ENCODE data around the gene RPL10. TPM values are rescaled to one million over a fixed set of nuclear protein-coding genes. Genes with fewer than 3 reads are reported as not detected.

RPL10 gene
- total RNA-seq, 6 experiments from 2014 or later = 899 to 1,899 (median 1,157) TPM

DNA sequence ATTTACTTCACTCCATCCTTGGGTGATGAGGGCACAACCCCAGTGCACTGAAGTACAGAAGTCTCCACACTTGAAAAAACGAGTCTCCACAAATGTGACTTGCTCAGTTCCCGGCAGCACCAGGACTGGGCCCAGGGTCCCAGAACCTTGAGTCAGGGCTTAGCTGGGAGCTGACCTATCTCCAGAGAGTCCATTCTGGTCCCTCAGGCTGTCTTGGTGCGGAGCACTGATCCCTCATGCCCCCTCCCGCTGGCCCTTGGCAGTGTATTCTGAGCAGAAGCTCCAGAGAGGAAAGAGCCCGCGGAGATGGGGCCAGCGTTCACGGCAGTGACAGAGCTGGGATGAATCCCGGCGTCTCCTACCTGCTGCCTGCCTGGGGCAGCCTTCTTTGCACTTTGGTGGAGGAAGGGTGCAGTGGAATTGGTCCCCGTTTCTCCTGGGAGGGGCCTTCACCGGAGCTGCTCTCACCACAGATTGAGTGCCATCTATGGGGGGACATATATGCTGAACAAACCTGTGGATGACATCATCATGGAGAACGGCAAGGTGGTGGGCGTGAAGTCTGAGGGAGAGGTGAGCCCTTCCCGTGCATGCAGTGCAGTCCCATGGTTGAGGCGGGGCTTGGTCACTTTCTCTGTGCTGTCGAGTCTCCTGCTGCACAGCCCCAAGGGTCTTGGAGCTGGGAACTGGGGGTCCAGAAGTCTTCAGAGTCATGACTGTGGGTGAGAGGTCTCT lies 42.6 kb downstream of the RPL10 start:
- ATAC-seq = no peak
- intact Hi-C loops (cut with DNase I) = no loop called here
- H3K4me1 ChIP-seq = peaks cover 0 to 4% (median 0%) of the 10 kb centered on the region in 4 donors
- H3K27me3 ChIP-seq = no peaks in the 10 kb centered on the region
- no peak for TF ChIP-seq POLR2A (IDR thresholded peaks at IDR 0.05)
- TF ChIP-seq CTCF (IDR thresholded peaks at IDR 0.05) = no peak
- 71% methylated on average over 8 of the region's 17 CpGs for WGBS (ENCODE audit: insufficient coverage, low coverage, low lambda C conversion rate, missing lambda C conversion rate)
- DNase-seq = no peak
- no peaks in the 10 kb centered on the region for H3K9me3 ChIP-seq
- no peak overlapping the region for H3K27ac ChIP-seq
- no peaks in the 10 kb centered on the region for H3K36me3 ChIP-seq
- no peak overlapping the region for H3K4me3 ChIP-seq

- H3K27ac ChIP-seq = no peak overlapping the region
- DNase-seq (no peak), ATAC-seq (no peak)
- H3K36me3 ChIP-seq = no peaks in the 10 kb centered on the region
- intact Hi-C loops (cut with DNase I) = no loop called here
- H3K4me3 ChIP-seq = no peak overlapping the region
- no peaks in the 10 kb centered on the region for H3K27me3 ChIP-seq
- peaks cover 0 to 4% (median 0%) of the 10 kb centered on the region in 4 donors for H3K4me1 ChIP-seq
- 40% methylated on average over 1 of the region's 11 CpGs for WGBS (ENCODE audit: insufficient coverage, low coverage, low lambda C conversion rate, missing lambda C conversion rate)
- TF ChIP-seq POLR2A (IDR thresholded peaks at IDR 0.05) (no peak), CTCF (IDR thresholded peaks at IDR 0.05) (no peak)
- no peaks in the 10 kb centered on the region for H3K9me3 ChIP-seq
These were observed 43.4 kb downstream of the RPL10 start for GRCh38 chrX:154441564-154441963.

DNA sequence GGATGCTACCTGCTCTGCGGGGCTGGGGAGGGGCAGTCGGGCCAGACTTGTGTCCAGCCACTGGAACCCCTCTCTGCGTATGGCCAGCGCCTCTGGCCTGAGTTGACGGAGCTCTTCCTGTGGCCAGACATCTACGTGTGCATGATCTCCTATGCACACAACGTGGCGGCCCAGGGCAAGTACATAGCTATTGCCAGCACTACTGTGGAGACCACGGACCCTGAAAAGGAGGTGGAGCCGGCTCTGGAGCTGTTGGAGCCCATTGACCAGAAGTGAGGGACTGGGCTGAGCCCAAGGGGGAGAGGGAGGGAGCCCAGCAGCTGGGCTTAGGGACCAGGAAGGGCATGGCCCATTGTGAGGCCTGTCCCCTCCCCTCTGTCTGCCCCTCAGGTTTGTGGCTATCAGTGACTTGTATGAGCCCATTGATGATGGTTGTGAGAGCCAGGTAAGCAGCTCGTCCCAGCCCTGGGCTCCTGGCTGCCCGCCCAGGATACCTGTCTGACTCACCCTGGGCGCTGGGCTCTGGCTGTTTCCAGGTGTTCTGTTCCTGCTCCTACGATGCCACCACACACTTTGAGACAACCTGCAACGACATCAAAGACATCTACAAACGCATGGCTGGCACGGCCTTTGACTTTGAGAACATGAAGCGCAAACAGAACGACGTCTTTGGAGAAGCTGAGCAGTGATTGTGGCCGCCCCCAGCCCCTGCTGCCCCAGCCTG lies 44.0 kb downstream of the RPL10 start:
- Histone ChIP-seq H3K36me3 (no peaks in the 10 kb centered on the region), H3K9me3 (no peaks in the 10 kb centered on the region), H3K27ac (no peak overlapping the region), H3K27me3 (no peaks in the 10 kb centered on the region), H3K4me3 (no peak overlapping the region), H3K4me1 (peaks cover 0 to 4% (median 0%) of the 10 kb centered on the region in 4 donors)
- no CpG with 5 or more reads among the region's 21 CpGs for WGBS (ENCODE audit: insufficient coverage, low coverage, low lambda C conversion rate, missing lambda C conversion rate)
- intact Hi-C loops (cut with DNase I) = no loop called here
- no peak for DNase-seq
- TF ChIP-seq CTCF (IDR thresholded peaks at IDR 0.05) = no peak
- TF ChIP-seq POLR2A (IDR thresholded peaks at IDR 0.05) = no peak
- ATAC-seq = no peak

DNA sequence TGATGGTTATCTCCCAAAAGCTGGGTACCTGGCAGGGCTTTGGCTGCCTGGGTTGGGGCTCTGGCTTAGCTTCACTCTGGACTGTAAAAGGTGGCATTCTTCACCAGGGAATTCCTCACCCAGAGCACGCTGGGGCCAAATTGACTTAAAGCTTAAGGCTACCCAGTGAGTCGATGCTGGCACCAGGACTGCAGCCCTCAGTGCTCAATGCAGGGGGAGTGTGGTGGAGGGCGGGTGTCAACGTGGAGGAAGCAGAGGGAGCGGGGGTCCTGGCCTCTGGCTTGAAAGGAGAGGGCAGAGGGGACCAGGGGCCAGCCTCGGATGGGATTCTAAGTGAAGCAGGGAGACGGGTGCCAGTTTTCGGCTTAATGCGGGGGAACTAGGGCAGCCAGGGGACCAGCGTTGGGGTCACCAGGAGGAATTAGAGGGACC lies 45.3 kb downstream of the RPL10 start:
- H3K4me3 ChIP-seq = peak overlapping the region in 2 of 3 donors; percentile 18 to 64
- H3K36me3 ChIP-seq = no peaks in the 10 kb centered on the region
- ATAC-seq = peak in 2 of 4 donors; percentile 5 to 8
- DNase-seq = no peak
- H3K4me1 ChIP-seq = peaks cover 0 to 4% (median 0%) of the 10 kb centered on the region in 4 donors
- intact Hi-C loops (cut with DNase I) = no loop called here
- H3K9me3 ChIP-seq = no peaks in the 10 kb centered on the region
- TF ChIP-seq POLR2A (IDR thresholded peaks at IDR 0.05) (no peak), CTCF (IDR thresholded peaks at IDR 0.05) (no peak)
- peak overlapping the region in 2 of 3 donors; percentile 47 to 53 for H3K27ac ChIP-seq
- WGBS (ENCODE audit: insufficient coverage, low coverage, low lambda C conversion rate, missing lambda C conversion rate) = 23% methylated on average over 6 of the region's 10 CpGs
- no peaks in the 10 kb centered on the region for H3K27me3 ChIP-seq

Measured in right lobe of liver (tissue), 6 donors.